Measurements from ENCODE around the gene CATSPERD. TPM values are rescaled to one million over a fixed set of nuclear protein-coding genes. Genes with fewer than 3 reads are reported as not detected.

Gene CATSPERD
- total and polyA plus RNA-seq, 9 of the 15 experiments (the other 6 are each of a cell fraction or from before 2014, with no cell fraction given) = not detected

- TF ChIP-seq, protein P1, sequence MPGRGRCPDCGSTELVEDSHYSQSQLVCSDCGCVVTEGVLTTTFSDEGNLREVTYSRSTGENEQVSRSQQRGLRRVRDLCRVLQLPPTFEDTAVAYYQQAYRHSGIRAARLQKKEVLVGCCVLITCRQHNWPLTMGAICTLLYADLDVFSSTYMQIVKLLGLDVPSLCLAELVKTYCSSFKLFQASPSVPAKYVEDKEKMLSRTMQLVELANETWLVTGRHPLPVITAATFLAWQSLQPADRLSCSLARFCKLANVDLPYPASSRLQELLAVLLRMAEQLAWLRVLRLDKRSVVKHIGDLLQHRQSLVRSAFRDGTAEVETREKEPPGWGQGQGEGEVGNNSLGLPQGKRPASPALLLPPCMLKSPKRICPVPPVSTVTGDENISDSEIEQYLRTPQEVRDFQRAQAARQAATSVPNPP (IDR thresholded peaks at IDR 0.05; ENCODE audit: borderline replicate concordance, insufficient read depth, insufficient read length) = no peak
- TF ChIP-seq, protein P2, sequence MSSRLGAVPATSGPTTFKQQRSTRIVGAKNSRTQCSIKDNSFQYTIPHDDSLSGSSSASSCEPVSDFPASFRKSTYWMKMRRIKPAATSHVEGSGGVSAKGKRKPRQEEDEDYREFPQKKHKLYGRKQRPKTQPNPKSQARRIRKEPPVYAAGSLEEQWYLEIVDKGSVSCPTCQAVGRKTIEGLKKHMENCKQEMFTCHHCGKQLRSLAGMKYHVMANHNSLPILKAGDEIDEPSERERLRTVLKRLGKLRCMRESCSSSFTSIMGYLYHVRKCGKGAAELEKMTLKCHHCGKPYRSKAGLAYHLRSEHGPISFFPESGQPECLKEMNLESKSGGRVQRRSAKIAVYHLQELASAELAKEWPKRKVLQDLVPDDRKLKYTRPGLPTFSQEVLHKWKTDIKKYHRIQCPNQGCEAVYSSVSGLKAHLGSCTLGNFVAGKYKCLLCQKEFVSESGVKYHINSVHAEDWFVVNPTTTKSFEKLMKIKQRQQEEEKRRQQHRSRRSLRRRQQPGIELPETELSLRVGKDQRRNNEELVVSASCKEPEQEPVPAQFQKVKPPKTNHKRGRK (tag; IDR thresholded peaks at IDR 0.05) = no peak
- TF ChIP-seq MEF2D (tag; conservative IDR thresholded peaks at IDR 0.05; ENCODE audit: low read depth) = no peak
- no peak for TF ChIP-seq PTRF (tag; IDR thresholded peaks at IDR 0.05)
- TF ChIP-seq, protein P3, sequence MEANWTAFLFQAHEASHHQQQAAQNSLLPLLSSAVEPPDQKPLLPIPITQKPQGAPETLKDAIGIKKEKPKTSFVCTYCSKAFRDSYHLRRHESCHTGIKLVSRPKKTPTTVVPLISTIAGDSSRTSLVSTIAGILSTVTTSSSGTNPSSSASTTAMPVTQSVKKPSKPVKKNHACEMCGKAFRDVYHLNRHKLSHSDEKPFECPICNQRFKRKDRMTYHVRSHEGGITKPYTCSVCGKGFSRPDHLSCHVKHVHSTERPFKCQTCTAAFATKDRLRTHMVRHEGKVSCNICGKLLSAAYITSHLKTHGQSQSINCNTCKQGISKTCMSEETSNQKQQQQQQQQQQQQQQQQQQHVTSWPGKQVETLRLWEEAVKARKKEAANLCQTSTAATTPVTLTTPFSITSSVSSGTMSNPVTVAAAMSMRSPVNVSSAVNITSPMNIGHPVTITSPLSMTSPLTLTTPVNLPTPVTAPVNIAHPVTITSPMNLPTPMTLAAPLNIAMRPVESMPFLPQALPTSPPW (CRISPR knock-in tag; IDR thresholded peaks at IDR 0.05) = no peak
- TF ChIP-seq SREBF2 (CRISPR knock-in tag; IDR thresholded peaks at IDR 0.05) = no peak
- TF ChIP-seq ATF7 (IDR thresholded peaks at IDR 0.05) = no peak
- no peak for TF ChIP-seq RBBP5 (IDR thresholded peaks at IDR 0.05; ENCODE audit: borderline replicate concordance, insufficient read depth, low read length, poor library complexity, severe bottlenecking)
- no peak for TF ChIP-seq MEF2A (IDR thresholded peaks at IDR 0.05; ENCODE audit: control insufficient read depth, low read depth, low read length)
- no peak for TF ChIP-seq KDM4B (IDR thresholded peaks at IDR 0.05; ENCODE audit: borderline replicate concordance in 2 of 2, low read depth in 1 of 2)
- no peak for TF ChIP-seq DIDO1 (tag; IDR thresholded peaks at IDR 0.05; ENCODE audit: low read depth)
- no peak for TF ChIP-seq MED1 (CRISPR knock-in tag; IDR thresholded peaks at IDR 0.05; ENCODE audit: borderline replicate concordance)
- TF ChIP-seq JUNB (CRISPR knock-in tag; conservative IDR thresholded peaks at IDR 0.05) = no peak
- TF ChIP-seq NFXL1 (CRISPR knock-in tag; IDR thresholded peaks at IDR 0.05) = no peak
- TF ChIP-seq ZNF609 (CRISPR knock-in tag; IDR thresholded peaks at IDR 0.05; ENCODE audit: borderline replicate concordance) = 0 out of 2 replicates have a peak, but pooled peaks have one; percentile 16
- no peak for TF ChIP-seq TCFL5 (CRISPR knock-in tag; conservative IDR thresholded peaks at IDR 0.05)
- no peak for TF ChIP-seq ETS2 (tag; IDR thresholded peaks at IDR 0.05; ENCODE audit: borderline replicate concordance, poor library complexity, severe bottlenecking)
Observed at GRCh38 chr19:5681391-5682106, 38.9 kb upstream of the CATSPERD start (continued).

Data from K562 (cell line).